GM21737 (cell line): ENCODE data around the gene TRPM7.
"Not testable (repeated sequence)": the region's sequence is repeated elsewhere in the genome, so short reads cannot be mapped to it uniquely, and the experiment has no call there.

Experiments
- ATAC-seq: cut with Tn5 transposase; IDR thresholded peaks from one replicate; pipeline ENCODE4 v1.9.1; 2021; ENCODE audit warnings: mild to moderate bottlenecking, moderate library complexity; ENCODE audit not compliant: unreplicated experiment

Gene TRPM7

DNA sequence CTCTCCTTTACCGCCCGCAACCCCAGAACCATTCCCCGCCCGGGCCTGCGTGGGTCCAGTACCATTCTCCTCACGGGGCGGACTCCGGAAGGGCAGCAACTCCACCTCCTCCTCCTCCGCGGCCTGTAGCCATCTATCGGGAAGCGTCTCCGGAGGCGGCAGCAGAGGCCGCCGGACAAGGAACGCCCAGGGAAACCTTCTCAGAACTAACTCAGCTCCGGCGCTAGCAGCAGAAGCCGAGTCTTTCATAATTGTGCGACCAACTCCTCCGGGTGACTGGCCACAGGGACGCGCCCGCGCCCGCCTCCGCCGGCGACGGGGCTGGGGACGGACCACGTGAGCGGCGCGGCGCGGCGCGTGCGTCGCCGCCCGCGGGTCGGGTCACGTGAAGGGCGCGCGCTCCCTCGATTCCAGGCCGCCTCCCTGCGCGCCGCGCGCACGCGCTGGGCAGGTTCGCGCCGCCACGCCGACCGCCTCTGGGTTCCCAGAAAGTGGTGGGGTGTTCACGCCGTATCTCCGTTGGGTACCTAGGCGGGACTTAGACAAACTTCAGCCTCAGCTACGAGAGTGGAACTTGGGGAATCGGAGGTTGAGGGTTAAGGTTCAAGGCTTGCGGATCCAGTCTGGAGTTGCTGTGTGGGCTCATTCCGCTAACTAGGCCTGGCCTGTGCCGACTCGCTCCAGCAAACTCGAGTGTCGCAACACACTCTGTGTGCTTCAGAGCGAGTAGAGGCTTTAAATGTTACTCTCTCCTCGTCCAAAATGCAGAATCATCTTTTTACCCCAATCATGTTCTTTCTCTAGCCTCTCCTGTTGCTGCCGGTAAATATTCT, at the start of gene TRPM7:
Gene TRPM7, minus strand, starts transcription at position 329 of the 833 bp plus-strand sequence. Its CDS starts 264 bp downstream, at position 65.
- ATAC-seq: peak; percentile 76

GRCh38 chr15:50735156-50735555, 48.6 kb upstream of the TRPM7 start:
- no peak for ATAC-seq

DNA sequence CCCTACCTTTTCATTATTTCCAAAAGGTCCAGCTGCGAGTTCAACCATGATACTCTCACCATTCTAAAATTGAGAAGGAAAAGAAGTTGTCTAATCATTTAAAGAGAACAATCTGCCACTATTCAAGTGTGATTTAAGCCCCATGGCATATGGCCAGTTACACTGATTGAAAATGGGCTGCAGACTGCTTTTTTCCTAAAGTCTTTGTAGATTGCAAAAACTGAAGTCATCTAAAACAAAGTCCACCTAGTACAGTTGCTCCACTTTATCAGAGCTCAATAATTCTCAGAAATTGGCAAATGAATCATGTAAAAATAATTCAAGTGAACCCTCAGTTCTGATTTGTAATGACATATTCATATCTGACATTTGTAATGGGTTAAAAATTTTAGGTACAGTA, 39.7 kb upstream of the TRPM7 start:
- ATAC-seq: no peak

- ATAC-seq: no peak
Observed at GRCh38 chr15:50718700-50719125, 32.1 kb upstream of the TRPM7 start.

- ATAC-seq: no peak
Observed at GRCh38 chr15:50712018-50712417, 25.4 kb upstream of the TRPM7 start.

- ATAC-seq: no peak
Observed at GRCh38 chr15:50710585-50710984, 24.0 kb upstream of the TRPM7 start.

DNA sequence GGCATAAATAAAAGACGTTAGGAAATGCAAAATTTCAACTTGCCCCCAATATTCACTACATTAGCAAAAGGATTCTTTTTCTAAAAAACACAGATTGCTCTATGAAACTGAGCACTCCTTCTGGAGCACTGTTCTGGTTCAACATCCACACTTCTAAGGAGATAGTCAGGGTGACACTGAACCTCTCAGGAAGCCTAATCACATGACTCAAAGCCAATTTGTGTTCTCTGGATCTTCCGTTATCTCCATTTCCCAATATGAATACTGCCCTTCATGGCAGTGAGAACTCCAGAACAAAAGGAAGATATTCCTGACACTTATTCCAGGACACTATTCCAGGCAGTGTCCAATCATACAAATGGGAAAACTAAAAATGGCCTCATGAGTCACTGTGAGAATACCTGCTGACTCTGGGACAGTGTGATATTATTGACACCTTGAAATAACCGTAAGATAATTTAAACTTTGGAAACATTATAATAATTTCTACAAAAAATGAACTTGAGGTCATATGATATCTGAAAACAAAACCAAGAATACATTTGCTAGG, 21.4 kb upstream of the TRPM7 start:
- ATAC-seq: no peak

DNA sequence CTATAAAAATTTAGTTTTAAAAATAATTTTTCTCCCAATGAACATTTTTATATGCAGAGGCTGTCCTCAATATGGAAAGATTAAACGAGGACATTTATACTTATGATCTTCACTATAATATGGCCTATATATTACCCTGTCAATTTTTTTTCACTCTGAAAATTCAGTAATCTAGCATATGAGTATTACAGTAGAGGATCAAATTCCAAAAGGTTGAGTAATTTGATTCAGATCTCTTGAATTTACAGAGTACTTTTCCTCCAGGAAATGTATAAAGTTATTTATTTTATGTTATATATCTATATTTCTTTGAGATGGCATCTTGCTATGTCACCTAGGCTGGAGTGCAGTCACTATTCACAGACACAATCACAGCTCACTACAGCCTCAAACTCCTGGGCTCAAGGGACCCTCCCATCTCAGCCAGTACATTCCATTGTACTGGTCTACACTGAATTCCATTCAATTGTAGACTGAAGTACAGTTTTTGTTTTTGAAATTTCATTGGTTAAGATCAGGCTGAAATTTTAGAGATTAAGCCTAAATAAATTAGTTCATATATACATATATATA, 16.3 kb upstream of the TRPM7 start:
- ATAC-seq: no peak

DNA sequence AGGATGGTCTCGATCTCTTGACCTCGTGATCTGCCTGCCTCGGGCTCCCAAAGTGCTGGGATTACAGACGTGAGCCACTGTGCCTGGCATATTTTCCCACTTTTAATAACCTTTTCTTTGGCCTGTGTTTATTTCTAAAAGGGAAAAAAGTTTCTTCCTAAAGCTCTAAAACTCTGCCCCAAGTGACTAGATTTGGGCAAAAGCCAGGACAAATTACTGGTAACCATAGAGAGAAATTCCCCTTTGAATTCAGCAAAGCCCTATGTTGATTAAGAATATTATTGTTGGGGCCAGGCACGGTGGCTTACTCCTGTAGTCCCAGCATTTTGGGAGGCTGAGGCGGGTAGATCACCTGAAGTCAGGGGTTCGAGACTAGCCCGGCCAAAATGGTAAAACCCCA, 11.5 kb upstream of the TRPM7 start:
- no peak for ATAC-seq

DNA sequence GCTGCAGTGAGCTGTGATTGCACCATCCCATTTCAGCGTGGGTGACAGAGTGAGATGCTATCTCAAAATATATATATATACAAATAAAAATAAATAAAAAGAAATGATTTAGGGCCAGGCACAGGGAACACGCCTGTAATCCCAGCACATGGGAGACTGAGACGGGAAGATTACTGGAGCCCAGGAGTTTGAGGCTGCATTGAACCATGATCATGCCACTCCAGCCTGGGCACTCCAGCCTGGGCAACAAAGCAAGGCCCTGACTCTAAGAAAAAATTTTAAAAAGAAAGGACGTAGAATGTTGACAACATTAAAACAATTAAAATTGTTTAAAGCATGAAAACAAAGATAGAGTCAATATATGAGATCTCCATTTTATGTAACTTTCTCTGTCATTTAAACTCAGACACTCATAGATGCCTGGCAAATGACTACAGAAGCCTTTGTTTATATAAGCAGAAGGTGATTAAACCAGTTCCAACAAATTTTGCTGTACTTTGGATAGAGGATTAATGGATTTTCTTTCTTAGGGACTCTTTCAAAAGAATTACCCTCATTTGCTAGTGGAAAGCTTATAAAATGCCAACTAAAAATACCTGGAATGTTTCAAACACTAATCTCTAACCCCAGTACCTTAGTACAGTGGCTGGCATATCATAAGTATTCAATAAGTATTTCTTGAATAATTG, 10.7 kb upstream of the TRPM7 start:
- ATAC-seq: no peak

DNA sequence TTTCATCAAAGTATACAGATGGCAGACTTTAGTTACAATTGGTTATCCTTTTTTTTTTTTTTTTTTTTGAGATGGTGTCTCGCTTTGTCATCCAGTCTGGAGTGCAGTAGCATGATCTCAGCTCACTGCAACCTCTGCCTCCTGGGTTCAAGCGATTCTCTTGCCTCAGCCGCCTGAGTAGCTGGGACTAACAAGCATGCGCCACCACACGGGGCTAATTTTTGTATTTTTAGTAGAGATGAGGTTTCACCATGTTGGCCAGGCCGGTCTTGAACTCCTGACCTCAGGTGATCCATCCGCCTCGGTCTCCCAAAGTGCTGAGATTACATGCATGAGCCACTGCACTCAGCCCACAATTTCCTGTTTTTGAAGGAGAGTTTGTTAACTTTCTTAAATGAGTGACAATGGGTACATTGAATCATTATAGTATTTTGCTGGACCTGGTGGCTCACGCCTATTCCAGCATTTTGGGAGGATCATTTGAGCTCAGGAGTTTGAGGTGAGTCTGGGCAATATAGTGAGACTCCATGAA, 8.1 kb upstream of the TRPM7 start:
- ATAC-seq: not testable (repeated sequence)

GRCh38 chr15:50687302-50687902, 805 bp upstream of the TRPM7 start:
- ATAC-seq: no peak

DNA sequence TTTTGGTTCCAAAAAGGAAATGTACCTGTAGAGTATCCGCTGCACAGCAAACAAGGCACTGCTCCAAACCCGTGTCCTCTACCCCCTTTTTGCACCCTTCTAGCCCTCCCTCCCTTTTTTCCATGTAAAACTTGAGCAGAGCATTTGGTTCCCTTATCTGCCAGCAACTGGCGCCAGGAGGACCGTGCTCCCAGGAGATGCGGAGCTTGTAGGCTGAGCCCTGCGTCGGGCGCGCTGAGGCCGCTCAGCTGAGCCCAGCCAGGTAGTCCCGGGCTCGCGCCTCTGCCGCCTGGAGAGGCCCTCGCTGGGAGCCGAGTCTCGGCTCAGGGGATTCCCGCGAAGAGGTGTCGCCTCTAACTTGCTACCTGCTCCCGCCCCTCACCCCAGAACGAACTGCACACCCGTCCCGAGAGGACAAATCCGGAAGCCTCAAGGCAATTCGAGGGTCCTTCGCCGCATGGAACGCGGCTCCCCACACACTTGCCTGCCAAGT, 575 bp downstream of the TRPM7 start:
- ATAC-seq: peak; percentile 46

GRCh38 chr15:50685191-50685975, 1.2 kb downstream of the TRPM7 start:
- ATAC-seq: no peak

DNA sequence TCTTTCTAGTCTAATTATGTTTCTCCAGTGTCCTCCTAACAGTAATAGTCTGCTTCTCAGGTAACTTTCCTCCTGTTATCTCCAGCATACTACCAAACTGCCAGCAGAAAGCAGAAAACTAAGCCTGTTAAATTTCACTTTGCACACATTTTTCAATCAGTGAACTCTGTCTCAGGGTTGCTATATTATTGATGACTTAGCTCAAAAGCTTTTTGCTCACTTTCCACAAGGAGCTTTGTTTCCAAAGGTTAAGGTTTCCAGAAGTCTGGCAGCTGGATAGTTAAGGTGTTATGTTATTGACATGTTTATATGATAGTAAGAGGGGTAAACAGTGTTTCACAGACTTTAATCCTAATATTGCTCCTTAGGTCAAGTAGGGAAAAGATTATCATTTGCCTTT, 5.1 kb downstream of the TRPM7 start:
- ATAC-seq: no peak

GRCh38 chr15:50676799-50677483, 9.7 kb downstream of the TRPM7 start:
- ATAC-seq: no peak

- ATAC-seq: no peak
Observed at GRCh38 chr15:50675535-50676144, 11.0 kb downstream of the TRPM7 start.

GRCh38 chr15:50670115-50670514, 16.5 kb downstream of the TRPM7 start:
- no peak for ATAC-seq

GRCh38 chr15:50669611-50670010, 17.0 kb downstream of the TRPM7 start:
- no peak for ATAC-seq
